NCI-H146 treated with DMSO at 0.1 percent for 48 hours (cell line): ENCODE measurements around the gene LSR.
A peak's percentile ranks its signal among the peaks of the same experiment; 100 is the strongest.
"Not testable (repeated sequence)": the region's sequence is repeated elsewhere in the genome, so short reads cannot be mapped to it uniquely, and the experiment has no call there.

Experiments used
- DNase-seq: peaks from one replicate; lab custom pipeline; 2025; ENCODE audit not compliant: unreplicated experiment; lab: John Stamatoyannopoulos, UW

Gene LSR

DNA sequence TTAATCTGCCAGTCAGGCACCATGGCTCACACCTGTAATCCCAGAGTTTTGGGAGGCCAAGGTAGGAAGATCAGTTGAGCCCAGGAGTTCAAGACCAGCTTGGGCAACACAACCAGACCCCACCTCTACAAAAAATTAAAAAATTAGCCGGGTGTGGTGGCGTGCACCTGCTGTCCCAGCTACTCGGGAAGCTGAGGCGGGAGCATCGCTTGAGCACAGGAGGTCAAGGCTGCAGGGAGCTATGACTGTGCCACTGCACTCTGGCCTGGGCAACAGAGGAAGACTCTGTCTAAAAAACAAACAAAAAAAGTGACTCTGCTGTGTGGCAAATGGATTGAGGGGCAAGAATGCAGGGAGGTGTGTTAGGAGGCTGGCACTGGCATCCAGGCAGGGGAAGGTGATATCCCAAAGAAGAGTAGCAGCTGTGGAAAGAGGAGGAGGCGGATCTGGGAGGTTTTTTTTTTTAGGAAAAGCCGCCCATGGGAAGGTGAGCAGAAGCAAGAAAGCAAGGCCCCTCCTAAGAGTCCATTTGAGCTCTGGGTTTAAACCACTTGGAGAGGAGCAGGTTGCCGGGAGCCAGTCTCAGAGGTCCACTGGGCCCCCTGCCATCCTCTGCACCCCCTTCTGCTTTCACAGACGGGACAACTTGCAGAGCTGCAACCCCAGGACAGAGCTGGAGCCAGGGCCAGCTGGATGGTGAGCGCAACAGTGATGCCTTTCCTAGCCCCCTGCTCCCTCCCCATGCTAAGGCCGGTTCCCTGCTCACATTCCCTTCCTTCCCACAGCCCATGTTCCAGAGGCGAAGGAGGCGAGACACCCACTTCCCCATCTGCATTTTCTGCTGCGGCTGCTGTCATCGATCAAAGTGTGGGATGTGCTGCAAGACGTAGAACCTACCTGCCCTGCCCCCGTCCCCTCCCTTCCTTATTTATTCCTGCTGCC, 35.6 kb downstream of the LSR start:
- DNase-seq: no peak

DNA sequence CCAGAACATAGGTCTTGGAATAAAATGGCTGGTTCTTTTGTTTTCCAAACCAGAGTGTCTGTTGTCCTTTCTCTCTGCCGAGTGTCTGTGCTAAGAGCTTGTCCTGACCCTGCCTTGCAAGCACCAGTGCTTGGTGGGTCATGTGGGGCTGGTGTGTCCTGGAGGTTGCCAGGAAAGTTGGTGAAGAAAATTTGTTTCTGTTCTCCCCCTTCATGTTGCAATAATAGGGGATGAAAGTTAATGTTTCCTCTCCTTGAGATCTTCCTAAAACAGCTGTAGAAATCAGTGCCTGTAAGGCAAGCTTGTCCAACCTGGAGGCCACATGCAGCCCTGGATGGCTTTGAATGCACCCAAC, 36.3 kb downstream of the LSR start:
- DNase-seq: no peak

DNA sequence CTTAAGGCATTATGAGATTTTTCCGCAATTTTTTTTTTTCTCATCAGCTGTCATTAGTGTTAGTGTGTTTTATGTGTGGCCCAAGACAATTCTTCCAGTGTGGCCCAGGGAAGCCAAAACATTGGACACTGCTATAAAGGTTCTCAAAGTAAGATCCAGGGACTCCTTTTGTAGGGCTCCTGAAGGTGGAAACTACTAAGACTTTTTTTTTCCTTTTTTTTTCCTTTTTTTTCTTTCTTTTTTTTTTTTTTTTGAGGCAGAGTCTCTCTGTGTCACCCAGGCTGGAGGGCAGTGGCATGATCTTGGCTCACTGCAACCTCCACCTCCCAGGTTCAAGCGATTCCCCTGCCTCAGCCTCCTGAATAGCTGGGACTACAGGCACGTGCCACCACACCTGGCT, 36.7 kb downstream of the LSR start:
- DNase-seq: not testable (repeated sequence)

DNA sequence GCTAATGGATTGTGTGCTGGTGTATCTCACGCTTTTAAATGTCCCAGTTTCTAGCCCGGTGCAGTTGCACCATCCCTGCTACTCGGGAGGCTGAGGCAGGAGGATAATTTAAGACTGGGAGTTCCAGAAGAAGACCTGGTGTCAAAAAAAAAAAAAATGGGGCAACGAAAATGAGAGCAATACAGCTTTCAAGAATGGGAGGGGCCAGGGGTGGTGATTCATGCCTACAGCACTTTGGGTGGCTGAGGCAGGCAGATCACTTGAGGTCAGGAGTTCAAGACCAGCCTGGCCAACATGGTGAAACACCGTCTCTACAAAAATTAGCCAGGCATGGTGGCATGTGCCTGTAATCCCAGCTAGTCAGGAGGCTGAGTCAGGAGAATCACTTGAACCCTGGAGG, 37.3 kb downstream of the LSR start:
- DNase-seq: not testable (repeated sequence)

DNA sequence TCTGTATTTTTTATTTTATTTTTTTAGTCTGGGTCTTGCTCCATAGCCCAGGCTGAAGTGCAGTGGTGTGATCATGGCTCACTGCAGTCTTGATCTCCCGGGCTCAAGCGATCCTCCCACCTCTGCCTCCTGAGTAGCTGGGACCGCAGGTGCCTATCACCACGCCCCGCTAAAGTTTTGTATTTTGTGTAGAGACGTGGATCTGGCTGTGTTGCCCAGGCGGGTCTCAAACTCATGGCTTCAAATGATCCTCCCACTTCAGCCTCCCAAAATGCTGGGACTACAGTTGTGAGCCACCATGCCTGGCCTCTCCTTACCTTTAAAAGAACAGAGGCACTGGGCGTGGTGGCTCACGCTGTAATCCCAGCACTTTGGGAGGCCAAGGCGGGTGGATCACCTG, 38.9 kb downstream of the LSR start:
- DNase-seq: no peak

DNA sequence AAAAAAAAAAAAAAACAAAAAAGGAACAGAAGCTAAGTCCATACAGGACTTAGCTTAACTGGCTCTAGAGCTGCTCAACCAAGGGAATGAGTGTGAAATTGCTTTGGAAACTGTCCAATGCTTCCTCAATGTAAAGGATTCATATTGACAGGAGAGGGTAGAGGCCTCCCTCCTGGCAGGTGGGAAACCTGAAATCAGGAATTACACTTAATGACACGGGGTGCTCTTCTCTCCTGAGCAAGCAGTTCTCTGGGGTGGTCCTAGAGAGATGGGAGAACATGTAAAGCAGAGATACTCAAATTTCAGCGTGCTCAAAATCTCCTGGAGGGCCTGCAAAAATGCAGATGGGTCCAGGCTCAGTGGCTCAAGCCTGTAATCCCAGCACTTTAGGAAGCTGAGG, 39.5 kb downstream of the LSR start:
- no peak for DNase-seq

DNA sequence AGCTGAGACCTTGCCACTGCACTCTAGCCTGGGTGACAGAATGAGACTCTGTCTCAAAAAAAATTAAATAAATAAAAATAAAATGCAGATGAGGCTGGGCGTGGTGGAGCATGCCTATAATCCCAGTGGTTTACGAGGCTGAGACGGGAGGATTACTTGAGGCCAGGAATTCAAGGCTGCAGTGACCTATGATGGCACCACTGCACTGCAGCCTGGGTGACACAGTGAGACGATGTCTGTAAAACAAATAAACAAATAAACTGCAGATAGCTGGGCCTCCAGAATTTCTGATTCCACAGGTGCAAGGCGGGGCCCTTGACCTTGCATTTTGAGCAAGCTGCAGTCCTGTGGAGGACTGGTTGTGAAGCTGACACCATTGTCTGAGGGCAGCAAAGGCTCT, 40.1 kb downstream of the LSR start:
- no peak for DNase-seq

DNA sequence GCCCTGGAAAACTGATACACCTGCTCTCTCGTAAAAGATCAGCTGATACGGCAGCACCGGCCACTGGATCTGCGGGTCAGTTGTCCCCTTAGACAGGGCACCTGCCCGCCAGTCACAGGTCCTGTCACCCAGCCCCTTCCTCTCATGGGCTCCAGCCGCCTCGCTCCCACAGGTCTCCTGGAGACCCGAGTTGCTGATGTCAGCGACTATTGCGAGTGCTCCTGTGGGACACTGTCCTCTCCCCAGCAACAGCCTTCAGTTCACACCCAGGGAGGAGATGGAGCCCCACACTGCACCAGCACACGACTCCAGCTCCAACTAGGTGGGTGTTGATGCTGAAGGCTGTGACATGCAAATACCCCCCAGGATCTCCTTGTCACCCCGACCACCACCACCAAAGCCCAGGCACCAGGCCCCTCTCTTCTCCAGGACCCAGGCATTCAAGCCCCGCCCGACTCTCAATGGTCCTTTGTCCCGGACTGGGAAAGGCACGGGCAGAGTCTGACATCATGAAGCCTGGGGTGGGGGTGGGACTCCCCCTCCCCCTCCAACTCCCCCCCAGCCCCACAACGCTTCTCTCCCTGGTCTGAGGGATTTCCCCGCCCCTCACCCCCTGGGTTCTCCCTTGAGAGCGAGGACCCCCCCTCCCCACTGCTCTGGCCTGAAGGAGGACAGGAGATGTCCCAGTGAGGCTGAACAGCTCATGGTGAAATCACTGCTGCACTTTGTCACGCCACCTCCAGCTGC, 41.8 kb downstream of the LSR start:
- DNase-seq: no peak

DNA sequence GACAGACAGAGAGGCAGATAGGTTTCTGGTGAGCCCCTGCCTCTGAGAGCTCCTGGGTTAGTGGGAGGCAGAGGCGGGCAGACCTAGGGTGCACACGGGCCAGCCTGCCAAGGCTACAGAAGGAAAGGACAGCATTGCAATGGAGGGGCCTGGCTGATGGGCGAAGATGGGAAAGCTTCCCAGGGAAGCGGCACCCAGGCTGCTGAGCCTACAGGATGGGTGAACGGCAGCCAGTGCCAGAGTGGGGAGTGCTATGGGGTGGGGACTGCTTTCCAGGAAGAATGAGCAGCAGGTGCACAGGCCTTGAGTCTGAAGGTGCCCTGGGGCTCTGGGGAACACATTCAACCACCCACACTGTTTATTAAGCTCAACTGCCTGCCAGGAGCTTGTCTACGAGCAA, 42.5 kb downstream of the LSR start:
- DNase-seq: peak; percentile 31

DNA sequence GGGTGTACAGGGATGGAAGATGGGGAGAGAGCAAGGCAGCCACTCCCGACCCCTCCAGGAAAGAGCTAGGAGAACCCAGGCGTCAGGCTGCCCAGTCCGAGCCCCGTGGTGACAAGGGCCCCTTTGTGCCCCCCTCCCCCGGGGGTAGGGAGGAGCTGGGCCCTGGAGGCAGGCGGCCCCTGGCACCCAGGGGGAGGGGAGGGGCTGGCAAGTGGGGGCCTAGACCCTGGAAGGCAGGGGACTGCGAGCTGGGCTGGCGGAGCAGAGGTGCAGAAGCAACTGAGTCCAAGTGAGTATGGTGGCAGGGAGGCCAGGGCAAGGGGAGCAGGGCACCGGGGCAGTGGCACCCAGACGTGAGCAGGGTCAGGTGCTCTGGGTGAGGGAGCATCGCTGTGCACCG, 43.1 kb downstream of the LSR start, which contains the start of gene MAG:
MAG (plus strand) TSS at position 246 of the 400 bp plus-strand sequence. CDS start 3,248 bp downstream, outside the sequence.
- no peak for DNase-seq

DNA sequence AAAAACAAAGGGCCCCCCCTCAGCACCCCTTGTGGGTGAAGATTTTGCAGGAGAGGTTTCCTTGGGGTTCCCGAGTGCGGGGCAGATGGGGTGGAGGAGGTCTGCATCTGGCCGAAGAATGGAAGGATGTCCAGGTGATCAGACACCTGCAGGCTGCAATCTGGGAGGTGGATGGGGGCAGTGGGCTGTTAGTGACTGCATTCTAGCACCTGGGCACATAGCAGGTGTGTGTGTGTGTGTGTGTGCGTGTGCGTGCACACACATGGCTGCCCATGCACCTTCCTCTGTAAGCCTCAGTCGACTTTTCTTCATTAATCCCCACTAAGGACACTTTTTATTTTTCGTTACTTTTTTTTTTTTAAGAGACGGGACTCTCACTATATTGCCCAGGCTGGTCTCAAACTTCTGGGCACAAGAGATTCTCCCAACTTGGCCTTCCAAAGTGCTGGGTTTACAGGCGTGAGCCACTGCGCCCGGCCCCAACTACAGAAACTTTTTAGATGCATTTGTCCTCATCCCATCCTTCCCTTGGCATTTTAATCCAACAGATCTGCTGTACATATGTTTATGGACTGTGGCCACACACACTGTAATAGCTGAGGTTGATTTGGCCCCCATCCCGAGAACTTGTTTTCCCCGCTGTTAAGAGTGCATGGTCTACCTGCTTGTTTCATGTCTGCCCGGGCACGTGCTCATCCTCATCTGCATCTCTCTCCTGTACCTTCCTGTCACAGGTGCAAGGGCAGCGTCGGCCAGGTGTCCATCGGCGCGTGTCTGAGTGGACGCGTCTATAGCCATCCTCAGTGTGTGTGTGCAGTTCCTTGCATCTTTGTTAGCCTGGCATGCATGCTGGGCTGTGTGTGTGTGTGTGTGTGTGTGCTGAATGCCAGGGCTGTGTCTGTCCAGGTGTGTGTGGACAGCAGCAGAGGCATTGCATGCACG, 43.9 kb downstream of the LSR start:
- DNase-seq: peak; percentile 14

DNA sequence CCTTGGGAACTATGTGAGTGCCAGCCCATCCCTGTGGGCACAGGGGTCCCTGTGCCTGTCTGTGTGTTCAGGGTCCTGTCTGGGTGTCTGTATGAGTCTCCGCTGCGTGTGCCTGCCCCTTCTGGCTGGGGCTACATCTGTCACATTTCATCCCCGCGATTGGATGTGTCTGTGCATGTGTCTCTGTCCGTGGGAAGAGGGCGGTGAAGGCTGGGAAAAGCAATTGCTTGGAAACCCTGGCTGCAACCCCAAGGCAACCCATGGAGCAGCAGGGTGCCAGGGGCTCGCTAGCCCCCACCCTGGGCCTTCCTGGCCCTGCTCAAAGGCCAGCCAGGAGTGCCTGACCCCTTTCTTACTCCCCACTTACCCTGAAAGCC, 44.5 kb downstream of the LSR start:
- DNase-seq: no peak

DNA sequence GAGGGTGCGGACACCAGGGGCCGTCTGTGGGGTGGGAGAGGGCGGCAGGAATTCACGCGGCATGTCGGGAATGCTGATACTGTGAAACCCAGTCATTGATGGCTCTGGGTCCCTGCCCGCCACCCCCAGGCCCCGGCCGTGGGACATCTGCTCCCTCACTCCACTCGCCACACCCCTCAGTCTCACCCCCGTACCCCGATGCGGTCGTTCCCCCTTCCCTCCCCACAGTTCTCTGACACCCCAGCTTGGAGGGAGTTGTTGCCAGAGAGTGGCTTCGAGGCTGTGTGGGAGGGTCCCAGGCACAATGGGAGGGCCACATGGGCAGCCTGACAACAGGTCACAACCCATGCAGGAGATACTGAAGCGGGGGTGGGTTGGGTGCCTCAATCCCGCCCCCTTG, 45.0 kb downstream of the LSR start:
- DNase-seq: no peak

DNA sequence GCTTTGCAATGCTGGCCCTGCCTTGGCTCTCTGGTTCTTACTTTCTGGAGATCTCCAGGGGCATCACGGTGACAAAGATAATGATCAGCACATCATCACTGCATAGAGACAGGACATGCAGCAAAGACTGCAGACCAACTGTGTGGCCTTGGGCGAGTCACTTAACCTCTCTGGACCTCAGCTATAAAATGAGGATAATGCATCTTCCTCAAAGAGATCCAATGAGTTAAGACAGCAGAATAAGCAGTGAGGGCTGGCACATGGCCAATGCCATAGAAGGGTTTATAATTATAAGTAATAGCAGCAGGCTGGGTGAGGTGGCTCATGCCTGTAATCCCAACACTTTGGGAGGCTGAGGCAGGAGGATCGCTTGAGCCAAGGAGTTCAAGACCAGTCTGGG, 45.5 kb downstream of the LSR start:
- no peak for DNase-seq

DNA sequence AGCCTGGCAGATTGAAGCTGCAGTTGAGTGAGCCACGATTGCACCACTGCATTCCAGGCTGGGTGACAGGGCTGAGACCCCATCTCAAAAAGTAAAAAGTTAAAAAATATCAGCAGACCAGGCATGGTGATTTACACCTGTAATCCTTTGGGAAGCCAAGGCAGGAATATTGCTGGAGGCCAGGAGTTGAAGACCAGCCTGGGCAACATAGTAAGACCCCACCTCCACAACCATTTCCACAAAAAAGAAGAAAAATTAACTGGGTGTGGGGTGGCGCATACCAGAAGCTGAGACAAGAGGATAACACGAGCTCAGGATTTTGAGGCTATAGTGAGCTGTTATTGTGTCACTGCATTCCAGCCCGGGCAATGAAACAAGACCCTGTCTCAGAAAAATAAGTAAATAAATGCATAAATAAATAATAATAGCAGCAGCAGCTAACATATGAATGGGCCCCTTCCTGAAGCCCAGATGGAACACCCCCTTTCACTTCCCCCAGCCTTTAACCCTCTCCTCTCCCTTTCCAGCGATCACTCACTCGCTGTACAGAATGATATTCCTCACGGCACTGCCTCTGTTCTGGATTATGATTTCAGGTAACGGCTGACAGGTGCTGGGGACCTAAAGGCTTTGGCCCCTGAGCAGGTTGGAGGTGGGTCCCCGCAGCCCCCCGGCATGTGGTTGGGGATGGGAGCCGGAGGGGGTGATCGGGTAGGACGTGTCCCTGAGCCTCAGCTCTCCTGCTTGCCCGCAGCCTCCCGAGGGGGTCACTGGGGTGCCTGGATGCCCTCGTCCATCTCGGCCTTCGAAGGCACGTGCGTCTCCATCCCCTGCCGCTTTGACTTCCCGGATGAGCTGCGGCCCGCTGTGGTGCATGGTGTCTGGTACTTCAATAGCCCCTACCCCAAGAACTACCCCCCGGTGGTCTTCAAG, 46.3 kb downstream of the LSR start:
- DNase-seq: no peak

DNA sequence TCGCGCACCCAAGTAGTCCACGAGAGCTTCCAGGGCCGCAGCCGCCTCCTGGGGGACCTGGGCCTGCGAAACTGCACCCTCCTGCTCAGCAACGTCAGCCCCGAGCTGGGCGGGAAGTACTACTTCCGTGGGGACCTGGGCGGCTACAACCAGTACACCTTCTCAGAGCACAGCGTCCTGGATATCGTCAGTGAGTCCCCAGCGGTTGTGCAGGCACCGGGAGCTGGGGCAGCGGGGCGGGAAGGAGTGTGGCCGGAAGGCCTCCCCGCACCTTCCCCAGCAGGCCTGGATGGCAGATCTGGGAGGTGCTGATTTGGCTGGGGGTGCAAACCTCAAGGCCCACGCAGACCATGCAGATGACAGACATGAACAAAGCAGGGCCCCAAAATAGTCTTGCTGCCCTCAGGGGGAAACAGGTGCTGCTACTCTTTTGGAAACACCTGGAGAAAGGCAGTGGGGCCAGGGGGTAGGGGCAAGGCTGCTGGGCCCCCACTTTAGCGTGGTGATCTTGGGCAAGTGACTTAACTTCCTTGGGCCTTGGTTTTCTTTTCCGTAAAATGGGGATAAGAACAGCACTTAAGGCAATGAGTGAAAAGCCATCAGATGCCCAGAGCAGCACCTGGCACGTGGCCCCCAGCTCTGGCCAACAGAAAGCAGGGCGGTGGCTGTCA, 47.1 kb downstream of the LSR start:
- no peak for DNase-seq

DNA sequence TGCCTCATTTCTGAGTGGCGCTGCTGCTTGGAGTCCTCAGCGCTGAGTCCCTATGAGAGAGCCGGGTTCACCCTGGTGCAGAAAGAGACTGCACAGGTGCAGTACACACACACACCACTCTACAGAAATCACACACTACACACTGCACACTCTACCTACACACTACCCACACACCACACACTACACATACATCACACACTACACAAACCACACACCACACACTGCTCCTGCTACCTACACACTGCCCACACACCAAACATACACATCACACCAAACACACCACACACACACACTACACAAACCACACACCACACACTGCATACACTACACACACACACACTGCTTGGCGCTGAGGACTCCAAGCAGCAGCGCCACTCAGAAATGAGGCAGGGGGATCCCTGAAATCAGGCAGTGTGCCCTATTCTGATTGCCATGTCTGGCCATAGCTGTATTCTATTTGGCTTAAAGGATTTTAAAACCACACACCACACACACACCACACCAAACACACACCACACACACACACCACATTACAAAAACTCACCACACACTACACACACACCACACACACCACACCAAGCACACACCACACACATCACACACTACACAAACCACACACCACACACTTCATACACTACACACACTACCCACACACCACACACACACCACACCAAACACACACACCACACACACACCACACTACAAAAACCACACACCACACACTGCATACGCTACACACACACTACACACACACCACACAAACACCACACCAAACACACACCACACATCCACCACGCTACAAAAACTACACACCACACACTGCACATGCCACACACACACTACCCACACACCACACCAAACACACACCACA, 48.1 kb downstream of the LSR start:
- DNase-seq: no peak

DNA sequence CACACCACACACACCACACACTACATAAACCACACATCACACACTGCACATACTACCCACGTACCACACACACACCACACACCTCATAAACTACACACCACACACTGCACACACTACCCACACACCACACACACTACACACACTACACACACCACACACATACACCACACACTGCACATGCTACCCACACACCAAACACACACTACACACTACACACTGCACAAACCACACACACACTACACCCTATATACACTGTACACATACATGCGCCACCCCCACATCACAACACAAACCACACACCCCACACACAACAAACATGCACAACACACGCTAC, 48.7 kb downstream of the LSR start:
- DNase-seq: no peak

DNA sequence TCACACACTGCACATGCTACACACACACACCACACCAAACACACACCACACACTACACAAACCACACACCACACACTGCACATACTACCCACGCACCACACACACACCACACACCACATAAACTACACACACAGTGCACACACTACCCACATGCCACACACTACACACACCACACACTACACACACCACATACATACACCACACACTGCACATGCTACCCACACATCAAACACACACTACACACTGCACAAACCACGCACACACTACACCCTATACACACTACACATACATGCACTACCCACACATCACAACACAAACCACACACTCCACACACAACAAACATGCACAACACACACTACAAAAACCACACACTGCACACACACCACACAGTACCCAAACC, 49.1 kb downstream of the LSR start:
- DNase-seq: no peak
